Neural cell (in vitro differentiated cells): Measurements from ENCODE around the gene TNFRSF6B. TPM values are rescaled to one million over a fixed set of nuclear protein-coding genes. Genes with fewer than 3 reads are reported as not detected.

ENCODE experiments used
- H2AFZ ChIP-seq: fragments of 200-600, 300-800 bp; sonication (generic), shearing (Covaris generic); 2 replicates; pipeline ENCODE4 v1.6.0; 2014; ENCODE audit warnings: low read depth, mild to moderate bottlenecking, antibody characterized with exemption, low read length, moderate library complexity
- H3F3A ChIP-seq: fragments of 200-600 bp; shearing (Covaris generic); 2 replicates; pipeline ENCODE4 v1.6.1; 2016; ENCODE audit warnings: mild to moderate bottlenecking, moderate library complexity, mixed read lengths, antibody characterized with exemption, low read length; ENCODE audit not compliant: insufficient read depth, poor library complexity, severe bottlenecking
- H3K27ac ChIP-seq: fragments of 200-600, 300-800 bp; sonication (generic), shearing (Covaris generic); 2 replicates; pipeline ENCODE4 v1.5.1; 2014; ENCODE audit warnings: mild to moderate bottlenecking, low read length, moderate library complexity
- H3K27me3 ChIP-seq: fragments of 300-800, 200-600 bp; sonication (generic), shearing (Covaris generic); 2 replicates; pipeline ENCODE4 v1.6.0; 2014; ENCODE audit warnings: mild to moderate bottlenecking, low read depth, low read length, moderate library complexity; ENCODE audit not compliant: insufficient read depth
- H3K36me3 ChIP-seq: fragments of 300-800, 200-600 bp; sonication (generic), shearing (Covaris generic); 2 replicates; pipeline ENCODE4 v1.5.1; 2014; ENCODE audit warnings: mild to moderate bottlenecking, antibody characterized with exemption, low read length, moderate library complexity; ENCODE audit not compliant: insufficient read depth
- H3K4me2 ChIP-seq: fragments of 300-800, 200-600 bp; sonication (generic), shearing (Covaris generic); 2 replicates; pipeline ENCODE4 v1.6.0; 2014; ENCODE audit warnings: mild to moderate bottlenecking, low read length
- H3K4me3 ChIP-seq: fragments of 300-800, 200-600 bp; sonication (generic), shearing (Covaris generic); 2 replicates; pipeline ENCODE4 v1.5.1; 2014; ENCODE audit warnings: mild to moderate bottlenecking, low read length, moderate library complexity
- H3K79me2 ChIP-seq: fragments of 200-600 bp; shearing (Covaris generic); replicated peaks from 2 replicates; pipeline ENCODE4 v1.6.0; 2014; ENCODE audit warnings: mild to moderate bottlenecking, low read length, moderate library complexity; ENCODE audit not compliant: insufficient read depth
- H3K9ac ChIP-seq: fragments of 300-800, 200-600 bp; sonication (generic), shearing (Covaris generic); 2 replicates; pipeline ENCODE4 v1.6.1; 2016; ENCODE audit warnings: mild to moderate bottlenecking, low read length, mixed read lengths
- H3K9me2 ChIP-seq: fragments of 200-600 bp; shearing (Covaris generic); 2 replicates; pipeline ENCODE4 v1.6.1; 2016; ENCODE audit warnings: mild to moderate bottlenecking, low read length, mixed read lengths; ENCODE audit not compliant: insufficient read depth
- H3K9me3 ChIP-seq: fragments of 200-600, 300-800 bp; sonication (generic), shearing (Covaris generic); 2 replicates; pipeline ENCODE4 v1.6.1; 2016; ENCODE audit warnings: mild to moderate bottlenecking, mixed run types, low read length, moderate library complexity, mixed read lengths
- H4K20me1 ChIP-seq: fragments of 200-600 bp; shearing (Covaris generic); 2 replicates; pipeline ENCODE4 v1.6.1; 2016; ENCODE audit warnings: mild to moderate bottlenecking, mixed run types; ENCODE audit not compliant: insufficient read depth
- EP300 ChIP-seq: fragments of 450-650 bp; conservative IDR thresholded peaks from 2 replicates; pipeline ENCODE4 v1.6.1; 2014; ENCODE audit warnings: antibody characterized with exemption, mild to moderate bottlenecking, moderate library complexity; ENCODE audit not compliant: poor library complexity, severe bottlenecking
- EZH2 ChIP-seq: fragments of 200-600, 300-800 bp; shearing (Covaris generic), sonication (generic); IDR thresholded peaks from 2 replicates; pipeline ENCODE4 v1.6.1; 2014; ENCODE audit warnings: antibody characterized with exemption, low read length, borderline replicate concordance, mild to moderate bottlenecking; ENCODE audit not compliant: insufficient read depth, poor library complexity, severe bottlenecking
- MXI1 ChIP-seq: fragments of 450-650 bp; conservative IDR thresholded peaks from 2 replicates; pipeline ENCODE4 v1.6.1; 2014; ENCODE audit warnings: antibody characterized with exemption, mild to moderate bottlenecking; ENCODE audit not compliant: poor library complexity, severe bottlenecking
- POLR2AphosphoS5 ChIP-seq: IDR thresholded peaks from 2 replicates; pipeline ENCODE4 v1.6.1; 2012
- RAD21 ChIP-seq: fragments of 450-650 bp; conservative IDR thresholded peaks from 2 replicates; pipeline ENCODE4 v1.6.1; 2014; ENCODE audit warnings: antibody characterized with exemption, mild to moderate bottlenecking, moderate library complexity
- SMC3 ChIP-seq: fragments of 450-650 bp; conservative IDR thresholded peaks from 2 replicates; pipeline ENCODE4 v1.6.1; 2014; ENCODE audit warnings: antibody characterized with exemption, mild to moderate bottlenecking, moderate library complexity; ENCODE audit not compliant: poor library complexity
- TAF1 ChIP-seq: IDR thresholded peaks from 2 replicates; pipeline ENCODE4 v1.6.1; 2012; ENCODE audit warnings: low read depth
- polyA plus RNA-seq: library from polyadenylated mRNA; depleted of rRNA; stranded (reverse); fragments of >200 nt; gene quantifications from 2 replicates; pipeline ENCODE4 v1.2.3, GENCODE V29; 2014
- TF ChIP-seq, protein P1 (sequence below): fragments of 450-650 bp; IDR thresholded peaks from 2 replicates; pipeline ENCODE4 v1.5.1; 2014; ENCODE audit warnings: antibody characterized with exemption, mild to moderate bottlenecking, moderate library complexity; ENCODE audit not compliant: poor library complexity, severe bottlenecking
- TF ChIP-seq, protein P2 (sequence below): IDR thresholded peaks from 2 replicates; pipeline ENCODE4 v1.6.1; 2012; ENCODE audit warnings: borderline replicate concordance

The TNFRSF6B gene
- polyA plus RNA-seq, 1 donor from 2014 or later, result 9.4 TPM

DNA sequence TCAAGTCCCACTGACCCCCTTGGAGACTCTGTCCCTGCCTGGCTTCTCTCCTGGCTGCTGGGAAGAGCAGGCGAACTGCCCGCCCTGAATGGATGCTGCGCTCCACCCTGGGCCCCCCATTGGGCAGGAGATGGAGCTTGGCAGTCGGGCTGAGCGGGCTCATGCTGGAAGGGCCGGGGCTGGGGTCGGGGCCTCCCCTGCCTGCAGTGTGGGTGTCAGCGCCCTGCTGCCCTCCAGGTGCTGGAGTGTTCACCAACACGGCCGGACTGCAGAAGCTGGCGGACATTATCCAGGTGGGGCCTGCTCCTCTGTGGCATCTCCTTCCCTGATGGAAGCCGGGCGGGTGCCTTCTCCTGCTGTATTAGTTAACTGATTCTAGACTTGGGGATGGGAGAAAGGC lies 16.0 kb upstream of the TNFRSF6B start:
- H3K79me2 ChIP-seq, result no peaks in the 10 kb centered on the region
- H3K9me2 ChIP-seq, result no peaks in the 10 kb centered on the region
- no peaks in the 10 kb centered on the region for H3K36me3 ChIP-seq
- H3K9ac ChIP-seq, result no peak overlapping the region
- no peak overlapping the region for H3K4me3 ChIP-seq
- H2AFZ ChIP-seq, result no peak overlapping the region
- H3K9me3 ChIP-seq, result no peaks in the 10 kb centered on the region
- H4K20me1 ChIP-seq, result no peaks in the 10 kb centered on the region
- no peak overlapping the region for H3K4me2 ChIP-seq
- H3F3A ChIP-seq, result no peaks in the 10 kb centered on the region
- TF ChIP-seq POLR2AphosphoS5, result no peak
- TF ChIP-seq, protein P1, sequence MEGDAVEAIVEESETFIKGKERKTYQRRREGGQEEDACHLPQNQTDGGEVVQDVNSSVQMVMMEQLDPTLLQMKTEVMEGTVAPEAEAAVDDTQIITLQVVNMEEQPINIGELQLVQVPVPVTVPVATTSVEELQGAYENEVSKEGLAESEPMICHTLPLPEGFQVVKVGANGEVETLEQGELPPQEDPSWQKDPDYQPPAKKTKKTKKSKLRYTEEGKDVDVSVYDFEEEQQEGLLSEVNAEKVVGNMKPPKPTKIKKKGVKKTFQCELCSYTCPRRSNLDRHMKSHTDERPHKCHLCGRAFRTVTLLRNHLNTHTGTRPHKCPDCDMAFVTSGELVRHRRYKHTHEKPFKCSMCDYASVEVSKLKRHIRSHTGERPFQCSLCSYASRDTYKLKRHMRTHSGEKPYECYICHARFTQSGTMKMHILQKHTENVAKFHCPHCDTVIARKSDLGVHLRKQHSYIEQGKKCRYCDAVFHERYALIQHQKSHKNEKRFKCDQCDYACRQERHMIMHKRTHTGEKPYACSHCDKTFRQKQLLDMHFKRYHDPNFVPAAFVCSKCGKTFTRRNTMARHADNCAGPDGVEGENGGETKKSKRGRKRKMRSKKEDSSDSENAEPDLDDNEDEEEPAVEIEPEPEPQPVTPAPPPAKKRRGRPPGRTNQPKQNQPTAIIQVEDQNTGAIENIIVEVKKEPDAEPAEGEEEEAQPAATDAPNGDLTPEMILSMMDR, result no peak
- no peak for TF ChIP-seq RAD21
- TF ChIP-seq MXI1, result no peak
- TF ChIP-seq EP300, result no peak
- TF ChIP-seq TAF1, result no peak
- TF ChIP-seq SMC3, result no peak
- TF ChIP-seq, protein P2, sequence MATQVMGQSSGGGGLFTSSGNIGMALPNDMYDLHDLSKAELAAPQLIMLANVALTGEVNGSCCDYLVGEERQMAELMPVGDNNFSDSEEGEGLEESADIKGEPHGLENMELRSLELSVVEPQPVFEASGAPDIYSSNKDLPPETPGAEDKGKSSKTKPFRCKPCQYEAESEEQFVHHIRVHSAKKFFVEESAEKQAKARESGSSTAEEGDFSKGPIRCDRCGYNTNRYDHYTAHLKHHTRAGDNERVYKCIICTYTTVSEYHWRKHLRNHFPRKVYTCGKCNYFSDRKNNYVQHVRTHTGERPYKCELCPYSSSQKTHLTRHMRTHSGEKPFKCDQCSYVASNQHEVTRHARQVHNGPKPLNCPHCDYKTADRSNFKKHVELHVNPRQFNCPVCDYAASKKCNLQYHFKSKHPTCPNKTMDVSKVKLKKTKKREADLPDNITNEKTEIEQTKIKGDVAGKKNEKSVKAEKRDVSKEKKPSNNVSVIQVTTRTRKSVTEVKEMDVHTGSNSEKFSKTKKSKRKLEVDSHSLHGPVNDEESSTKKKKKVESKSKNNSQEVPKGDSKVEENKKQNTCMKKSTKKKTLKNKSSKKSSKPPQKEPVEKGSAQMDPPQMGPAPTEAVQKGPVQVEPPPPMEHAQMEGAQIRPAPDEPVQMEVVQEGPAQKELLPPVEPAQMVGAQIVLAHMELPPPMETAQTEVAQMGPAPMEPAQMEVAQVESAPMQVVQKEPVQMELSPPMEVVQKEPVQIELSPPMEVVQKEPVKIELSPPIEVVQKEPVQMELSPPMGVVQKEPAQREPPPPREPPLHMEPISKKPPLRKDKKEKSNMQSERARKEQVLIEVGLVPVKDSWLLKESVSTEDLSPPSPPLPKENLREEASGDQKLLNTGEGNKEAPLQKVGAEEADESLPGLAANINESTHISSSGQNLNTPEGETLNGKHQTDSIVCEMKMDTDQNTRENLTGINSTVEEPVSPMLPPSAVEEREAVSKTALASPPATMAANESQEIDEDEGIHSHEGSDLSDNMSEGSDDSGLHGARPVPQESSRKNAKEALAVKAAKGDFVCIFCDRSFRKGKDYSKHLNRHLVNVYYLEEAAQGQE, result no peak
- no peak for TF ChIP-seq EZH2
- H3K27ac ChIP-seq, result no peak overlapping the region
- H3K27me3 ChIP-seq, result no peaks in the 10 kb centered on the region

DNA sequence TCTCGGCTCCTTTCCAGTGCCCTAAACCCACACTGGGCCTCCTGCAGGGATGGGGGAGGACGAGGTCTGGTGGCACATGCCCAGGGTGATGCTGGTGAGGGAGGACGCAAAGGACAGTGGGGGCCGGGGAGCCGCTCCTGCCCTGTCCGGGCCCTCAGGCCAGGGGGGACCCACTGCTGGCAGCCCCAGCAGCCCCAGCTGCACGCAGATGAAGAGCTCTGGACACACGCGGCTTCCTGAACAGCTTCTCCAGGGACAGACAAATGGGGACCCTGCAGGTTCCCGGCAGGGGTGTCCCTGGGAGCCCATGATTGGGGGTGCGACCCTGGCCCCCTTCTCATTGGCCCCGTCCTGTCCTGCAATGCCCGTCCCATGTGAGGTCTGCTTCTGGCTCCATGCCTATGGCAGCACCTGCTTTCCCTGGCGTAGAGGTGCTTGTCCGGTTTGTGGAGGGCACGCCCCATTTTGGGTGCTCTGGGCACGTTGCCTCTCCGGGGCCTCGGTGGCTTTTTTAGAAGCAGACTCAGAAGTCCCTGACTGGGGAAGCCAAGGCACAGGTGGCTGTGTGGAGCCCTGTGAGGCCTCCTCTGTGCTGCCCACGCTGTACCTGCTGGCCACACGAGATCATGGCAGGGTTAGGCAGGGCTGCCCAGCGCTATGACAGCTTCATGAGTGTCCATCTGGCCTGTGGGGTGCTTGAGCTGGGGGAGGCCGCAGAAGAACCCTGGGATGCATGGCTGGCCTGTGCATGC lies 15.4 kb upstream of the TNFRSF6B start:
- H3K27me3 ChIP-seq, result no peaks in the 10 kb centered on the region
- TF ChIP-seq SMC3, result no peak
- no peak for TF ChIP-seq MXI1
- TF ChIP-seq EP300, result no peak
- TF ChIP-seq, protein P1, result no peak
- TF ChIP-seq RAD21, result no peak
- no peak for TF ChIP-seq EZH2
- no peak for TF ChIP-seq TAF1
- TF ChIP-seq, protein P2, result no peak
- no peak for TF ChIP-seq POLR2AphosphoS5
- H3K4me3 ChIP-seq, result no peak overlapping the region
- no peaks in the 10 kb centered on the region for H3K79me2 ChIP-seq
- no peaks in the 10 kb centered on the region for H3F3A ChIP-seq
- no peak overlapping the region for H3K9ac ChIP-seq
- no peaks in the 10 kb centered on the region for H4K20me1 ChIP-seq
- no peak overlapping the region for H2AFZ ChIP-seq
- H3K9me3 ChIP-seq, result no peaks in the 10 kb centered on the region
- H3K9me2 ChIP-seq, result no peaks in the 10 kb centered on the region
- H3K4me2 ChIP-seq, result no peak overlapping the region
- no peaks in the 10 kb centered on the region for H3K36me3 ChIP-seq
- no peak overlapping the region for H3K27ac ChIP-seq
